ENCODE results near the gene HECW1. TPM values are rescaled to one million over a fixed set of nuclear protein-coding genes. Genes with fewer than 3 reads are reported as not detected.

The HECW1 gene
- total and polyA plus RNA-seq, 4 experiments from 2014 or later = not detected

DNA sequence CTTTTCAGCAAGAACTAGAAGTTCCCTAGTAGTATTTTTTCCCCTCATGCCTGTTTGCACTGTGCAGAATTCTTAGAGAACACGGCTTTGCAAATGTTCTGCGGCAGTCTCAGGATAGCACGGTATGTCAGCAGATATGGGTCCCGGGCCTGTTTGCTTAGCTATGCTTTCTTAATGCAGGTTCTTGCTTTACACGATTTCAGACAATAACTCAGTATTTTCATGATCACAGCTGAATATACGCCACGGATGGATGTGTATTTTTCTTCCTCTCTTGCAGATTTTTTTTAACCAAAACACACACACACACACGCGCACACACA lies 137.3 kb downstream of the HECW1 start:
- Mint-ChIP-seq H3K4me3 (no peak overlapping the region), H3K27me3 (peaks cover 4 to 16% of the 10 kb centered on the region in 2 donors), H3K36me3 (no peaks in the 10 kb centered on the region), H3K27ac (no peak overlapping the region), H3K4me1 (no peaks in the 10 kb centered on the region), H3K9me3 (no peaks in the 10 kb centered on the region)
- Histone ChIP-seq H3K4me3 (ENCODE audit: low read length in 2 of 2) (no peak overlapping the region), H3K4me1 (ENCODE audit: insufficient read depth, low read length) (no peaks in the 10 kb centered on the region), H3K27ac (ENCODE audit: low read depth, low read length) (no peak overlapping the region), H3K36me3 (ENCODE audit: insufficient read depth, low read length) (no peaks in the 10 kb centered on the region), H3K9me3 (ENCODE audit: control insufficient read depth in 1 of 2, low read length in 2 of 2) (no peaks in the 10 kb centered on the region), H3K27me3 (ENCODE audit: insufficient read depth, low read length) (no peaks in the 10 kb centered on the region)
- CTCF ChIA-PET (ENCODE audit: partially characterized antibody) = interaction anchor here (6.8 kb wide), 1 partner anchor 11 kb away, joined by 55 read pairs; no protein-coding TSS in a partner anchor
- intact Hi-C loops (cut with micrococcal nuclease) = no loop called here
- no peak for DNase-seq
- POLR2A ChIA-PET (ENCODE audit: partially characterized antibody) = no interaction called here

DNA sequence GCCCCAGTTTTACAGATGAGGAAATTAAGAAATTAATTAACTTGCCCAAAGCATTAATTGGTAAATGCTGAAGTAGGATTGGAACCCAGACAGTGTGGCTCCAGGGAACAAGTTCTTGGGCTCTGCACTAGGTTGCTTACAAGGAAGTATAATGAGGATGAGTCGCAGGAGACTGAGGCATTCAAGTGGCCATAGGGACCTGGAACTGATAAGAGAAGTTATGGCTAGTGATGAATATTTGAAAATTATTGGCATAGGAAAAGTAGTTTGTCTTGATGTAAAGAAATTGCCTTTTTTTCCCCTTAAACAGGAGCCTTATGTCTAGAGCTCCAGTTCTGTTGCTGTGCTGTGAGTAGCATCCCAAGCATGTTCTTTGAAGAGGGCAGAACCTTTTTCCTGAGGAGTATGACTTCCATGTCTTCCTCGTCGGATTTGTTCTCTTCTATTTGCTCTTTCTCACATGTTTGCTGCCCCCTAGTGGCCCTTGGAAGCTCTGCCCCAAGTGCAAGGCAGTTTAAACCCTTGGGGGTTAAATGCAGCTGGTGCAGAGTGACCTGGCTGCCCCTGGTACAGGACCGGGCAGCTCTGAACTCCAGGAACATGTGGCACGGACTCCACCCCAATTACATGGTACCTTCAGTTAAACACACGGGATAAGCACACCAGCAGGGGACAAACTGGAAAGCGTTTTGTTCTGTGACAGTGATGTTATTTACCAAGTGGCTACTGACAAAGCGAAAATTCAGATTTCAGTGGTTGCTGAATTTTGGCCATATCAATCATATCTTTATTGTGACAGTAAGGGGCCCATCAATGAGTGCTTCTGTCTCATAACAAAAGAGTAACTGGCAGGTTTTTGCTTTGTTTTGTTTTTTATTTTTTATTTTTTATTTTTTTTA lies 148.8 kb downstream of the HECW1 start:
- Histone ChIP-seq H3K9me3 (ENCODE audit: control insufficient read depth in 1 of 2, low read length in 2 of 2) (no peaks in the 10 kb centered on the region), H3K4me1 (ENCODE audit: insufficient read depth, low read length) (no peaks in the 10 kb centered on the region), H3K4me3 (ENCODE audit: low read length in 2 of 2) (no peak overlapping the region), H3K36me3 (ENCODE audit: insufficient read depth, low read length) (no peaks in the 10 kb centered on the region), H3K27me3 (ENCODE audit: insufficient read depth, low read length) (no peaks in the 10 kb centered on the region), H3K27ac (ENCODE audit: low read depth, low read length) (no peak overlapping the region)
- no peak overlapping the region for H3K4me3 Mint-ChIP-seq
- no peaks in the 10 kb centered on the region for H3K4me1 Mint-ChIP-seq
- no peak overlapping the region for H3K27ac Mint-ChIP-seq
- peaks cover 4 to 8% of the 10 kb centered on the region in 2 donors for H3K27me3 Mint-ChIP-seq
- no peaks in the 10 kb centered on the region for H3K9me3 Mint-ChIP-seq
- H3K36me3 Mint-ChIP-seq = no peaks in the 10 kb centered on the region
- CTCF ChIA-PET (ENCODE audit: partially characterized antibody) = interaction anchor here (0.6 to 7.3 kb wide), 13 partner anchors 9 to 1318 kb away, joined by 3 to 55 read pairs (median 3); partner anchors contain the start of gene STK17A
- intact Hi-C loops (cut with micrococcal nuclease) = loop anchor here (1.0 to 5.0 kb wide), 4 partner anchors 320 to 1318 kb away; no protein-coding TSS in a partner anchor
- POLR2A ChIA-PET (ENCODE audit: partially characterized antibody) = no interaction called here
- DNase-seq = peak; percentile 28 to 54 (median 36)

DNA sequence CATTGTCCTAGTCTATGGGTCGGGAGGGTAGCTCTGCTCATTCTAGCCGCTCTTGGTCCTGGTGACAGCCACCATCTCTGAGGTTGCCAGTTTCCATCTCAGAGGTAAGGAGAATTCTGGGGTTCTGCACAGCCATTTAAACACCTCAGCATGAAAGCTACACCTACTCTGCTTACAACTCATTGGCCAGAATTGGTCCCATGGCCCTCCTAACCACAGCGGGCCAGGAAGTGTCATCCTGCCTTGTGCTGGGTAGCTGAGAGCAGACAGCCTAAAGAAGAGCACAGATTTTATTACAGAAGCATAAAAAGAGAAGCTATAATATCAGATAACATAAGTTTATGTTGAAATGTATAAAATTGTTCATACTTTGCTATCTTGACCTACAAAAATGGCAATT lies 152.7 kb downstream of the HECW1 start:
- CTCF ChIA-PET (ENCODE audit: partially characterized antibody) = interaction anchor here (0.7 to 1.2 kb wide), 2 partner anchors 20 to 463 kb away, joined by 3 read pairs; no protein-coding TSS in a partner anchor
- intact Hi-C loops (cut with micrococcal nuclease) = no loop called here

DNA sequence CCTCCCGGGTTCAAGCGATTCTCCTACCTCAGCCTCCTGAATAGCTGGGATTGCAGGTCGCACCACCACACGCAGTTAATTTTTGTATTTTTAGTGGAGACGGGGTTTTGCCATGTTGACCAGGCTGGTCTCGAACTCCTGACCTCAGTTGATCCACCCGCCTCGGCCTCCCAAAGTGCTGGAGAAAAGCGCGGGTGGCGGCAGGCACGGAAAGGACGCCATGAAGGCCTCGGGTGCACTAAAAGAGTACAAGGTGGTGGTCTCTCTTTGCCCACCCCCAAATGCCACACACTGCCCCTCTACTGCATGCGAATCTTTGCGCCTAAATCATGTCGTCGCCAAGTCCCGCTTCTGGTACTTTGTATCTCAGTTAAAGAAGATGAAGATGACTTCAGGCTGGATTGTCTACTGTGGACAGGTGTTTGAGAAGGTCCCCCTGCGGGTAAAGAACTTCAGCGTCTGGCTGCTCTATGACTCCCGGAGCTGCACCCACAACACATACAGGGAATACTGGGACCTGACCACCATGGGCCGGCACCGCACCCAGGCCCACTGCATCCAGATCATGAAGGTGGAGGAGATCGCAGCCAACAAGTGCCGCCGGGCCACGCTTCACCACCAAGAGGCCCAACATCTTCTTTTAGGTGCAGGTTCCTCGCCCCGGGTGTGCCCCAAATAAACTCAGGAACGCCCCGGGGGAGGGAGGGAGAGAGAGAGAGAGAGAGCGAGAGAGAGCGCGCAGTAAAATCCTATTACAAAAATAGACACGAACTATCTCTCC lies 161.7 kb downstream of the HECW1 start:
- H3K4me1 Mint-ChIP-seq = no peaks in the 10 kb centered on the region
- CTCF ChIA-PET (ENCODE audit: partially characterized antibody) = no interaction called here

More for the DNA sequence above, 152.7 kb downstream of the HECW1 start:
- POLR2A ChIA-PET (ENCODE audit: partially characterized antibody) = no interaction called here
- no peaks in the 10 kb centered on the region for H3K4me1 Mint-ChIP-seq
- H3K4me3 Mint-ChIP-seq = no peak overlapping the region
- no peaks in the 10 kb centered on the region for H3K9me3 Mint-ChIP-seq
- Histone ChIP-seq H3K9me3 (ENCODE audit: control insufficient read depth in 1 of 2, low read length in 2 of 2) (no peaks in the 10 kb centered on the region), H3K27me3 (ENCODE audit: insufficient read depth, low read length) (no peaks in the 10 kb centered on the region), H3K36me3 (ENCODE audit: insufficient read depth, low read length) (no peaks in the 10 kb centered on the region), H3K4me3 (ENCODE audit: low read length in 2 of 2) (no peak overlapping the region), H3K4me1 (ENCODE audit: insufficient read depth, low read length) (no peaks in the 10 kb centered on the region), H3K27ac (ENCODE audit: low read depth, low read length) (no peak overlapping the region)
- H3K36me3 Mint-ChIP-seq = no peaks in the 10 kb centered on the region
- H3K27ac Mint-ChIP-seq = no peak overlapping the region
- DNase-seq = no peak
- H3K27me3 Mint-ChIP-seq = peaks cover 9 to 17% of the 10 kb centered on the region in 2 donors

DNA sequence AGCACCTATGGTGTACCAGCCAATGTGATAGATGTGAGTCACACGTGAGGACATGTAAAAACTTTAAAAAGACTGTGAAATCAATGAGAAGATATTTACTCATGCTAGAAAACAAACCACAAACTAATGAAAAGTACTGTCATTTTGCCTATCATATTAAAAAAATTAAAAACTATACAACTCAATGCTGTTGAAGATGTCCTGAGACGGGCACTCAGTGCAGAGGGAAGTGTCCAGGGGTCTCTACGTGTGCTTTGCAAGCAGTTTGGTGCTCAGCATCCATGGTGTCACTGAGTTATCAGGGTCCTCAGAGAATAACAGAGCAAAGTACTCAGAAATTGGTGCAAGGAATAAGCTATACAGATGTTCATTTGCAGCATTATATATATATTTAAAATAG lies 162.3 kb downstream of the HECW1 start:
- DNase-seq = no peak
- no peaks in the 10 kb centered on the region for H3K36me3 Mint-ChIP-seq
- H3K4me1 ChIP-seq (ENCODE audit: insufficient read depth, low read length) = no peaks in the 10 kb centered on the region
- H3K4me1 Mint-ChIP-seq = no peaks in the 10 kb centered on the region
- no peak overlapping the region for H3K27ac Mint-ChIP-seq
- no peak overlapping the region for H3K4me3 Mint-ChIP-seq
- peaks cover 0 to 16% (median 0%) of the 10 kb centered on the region in 8 donors for H3K9me3 Mint-ChIP-seq
- no peaks in the 10 kb centered on the region for H3K27me3 ChIP-seq (ENCODE audit: insufficient read depth, low read length)
- intact Hi-C loops (cut with micrococcal nuclease) = no loop called here
- H3K9me3 ChIP-seq (ENCODE audit: control insufficient read depth in 1 of 2, low read length in 2 of 2) = no peaks in the 10 kb centered on the region
- no peaks in the 10 kb centered on the region for H3K36me3 ChIP-seq (ENCODE audit: insufficient read depth, low read length)
- POLR2A ChIA-PET (ENCODE audit: partially characterized antibody) = no interaction called here
- no peak overlapping the region for H3K27ac ChIP-seq (ENCODE audit: low read depth, low read length)
- CTCF ChIA-PET (ENCODE audit: partially characterized antibody) = interaction anchor here (0.6 to 1.4 kb wide), 2 partner anchors 13 to 87 kb away, joined by 3 read pairs; no protein-coding TSS in a partner anchor
- peaks cover 5 to 15% of the 10 kb centered on the region in 2 donors for H3K27me3 Mint-ChIP-seq
- H3K4me3 ChIP-seq (ENCODE audit: low read length in 2 of 2) = no peak overlapping the region

More for the DNA sequence above, 161.7 kb downstream of the HECW1 start:
- no peaks in the 10 kb centered on the region for H3K36me3 ChIP-seq (ENCODE audit: insufficient read depth, low read length)
- Mint-ChIP-seq H3K27ac (no peak overlapping the region), H3K27me3 (peaks cover 4 to 17% of the 10 kb centered on the region in 2 donors), H3K4me3 (no peak overlapping the region), H3K36me3 (no peaks in the 10 kb centered on the region), H3K9me3 (peaks cover 0 to 16% (median 0%) of the 10 kb centered on the region in 8 donors)
- H3K4me3 ChIP-seq (ENCODE audit: low read length in 2 of 2) = no peak overlapping the region
- H3K4me1 ChIP-seq (ENCODE audit: insufficient read depth, low read length) = no peaks in the 10 kb centered on the region
- intact Hi-C loops (cut with micrococcal nuclease) = no loop called here
- POLR2A ChIA-PET (ENCODE audit: partially characterized antibody) = no interaction called here
- DNase-seq = no peak
- H3K27ac ChIP-seq (ENCODE audit: low read depth, low read length) = no peak overlapping the region
- no peaks in the 10 kb centered on the region for H3K27me3 ChIP-seq (ENCODE audit: insufficient read depth, low read length)
- H3K9me3 ChIP-seq (ENCODE audit: control insufficient read depth in 1 of 2, low read length in 2 of 2) = no peaks in the 10 kb centered on the region

DNA sequence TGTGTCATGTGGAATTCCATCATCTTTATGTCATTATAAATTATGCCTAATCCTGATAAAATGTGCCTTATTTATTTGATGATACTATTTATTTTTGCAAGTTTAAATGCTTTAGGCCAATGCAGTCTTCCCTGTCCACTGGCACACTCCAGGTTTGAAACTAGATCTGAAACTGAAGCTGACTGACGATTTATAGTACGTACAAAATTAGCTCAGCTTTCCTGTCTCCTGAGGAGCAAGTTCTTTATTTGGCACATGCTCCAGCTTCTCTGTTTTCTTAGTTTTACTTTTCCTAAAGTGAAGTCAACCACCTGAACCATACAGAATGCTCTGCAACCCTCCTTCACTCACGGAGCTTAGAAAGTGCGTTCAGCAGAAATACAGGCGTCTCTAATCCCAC lies 164.1 kb downstream of the HECW1 start:
- no peak overlapping the region for H3K4me3 Mint-ChIP-seq
- intact Hi-C loops (cut with micrococcal nuclease) = no loop called here
- no peaks in the 10 kb centered on the region for H3K4me1 ChIP-seq (ENCODE audit: insufficient read depth, low read length)
- H3K27me3 ChIP-seq (ENCODE audit: insufficient read depth, low read length) = no peaks in the 10 kb centered on the region
- H3K4me1 Mint-ChIP-seq = no peaks in the 10 kb centered on the region
- no peaks in the 10 kb centered on the region for H3K36me3 ChIP-seq (ENCODE audit: insufficient read depth, low read length)
- ChIA-PET POLR2A (ENCODE audit: partially characterized antibody) (no interaction called here), CTCF (ENCODE audit: partially characterized antibody) (no interaction called here)
- no peaks in the 10 kb centered on the region for H3K9me3 ChIP-seq (ENCODE audit: control insufficient read depth in 1 of 2, low read length in 2 of 2)
- H3K27ac Mint-ChIP-seq = no peak overlapping the region
- H3K27me3 Mint-ChIP-seq = peaks cover 13 to 14% of the 10 kb centered on the region in 2 donors
- H3K9me3 Mint-ChIP-seq = peaks cover 0 to 10% (median 0%) of the 10 kb centered on the region in 8 donors
- H3K4me3 ChIP-seq (ENCODE audit: low read length in 2 of 2) = no peak overlapping the region
- H3K36me3 Mint-ChIP-seq = no peaks in the 10 kb centered on the region
- no peak for DNase-seq
- H3K27ac ChIP-seq (ENCODE audit: low read depth, low read length) = no peak overlapping the region

DNA sequence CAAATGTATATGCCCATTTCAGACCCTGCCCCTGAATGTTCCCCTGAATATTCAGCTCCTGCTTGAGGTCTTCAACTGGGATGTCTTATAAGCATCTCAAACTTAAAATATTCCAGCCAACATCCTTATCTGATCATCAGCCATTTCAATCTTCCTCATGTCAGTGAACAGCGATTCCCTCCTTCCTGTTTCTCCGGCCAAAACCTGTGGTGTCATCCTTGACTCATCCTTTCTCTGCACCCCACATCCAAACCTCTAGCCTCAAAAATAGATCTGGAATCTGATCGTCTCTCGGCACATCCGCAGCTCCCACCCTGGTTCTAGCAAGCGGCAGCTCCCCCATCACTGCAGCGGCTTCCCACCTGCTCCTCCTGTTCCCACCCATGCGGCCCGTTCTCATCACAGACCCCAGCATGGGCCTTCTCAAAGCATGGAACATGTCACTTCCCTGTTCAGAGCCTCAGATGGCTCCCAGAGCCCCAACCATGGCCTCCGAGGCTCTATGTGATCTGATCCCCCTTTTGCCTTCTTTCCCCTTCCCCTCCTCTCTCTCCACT lies 165.7 kb downstream of the HECW1 start:
- CTCF ChIA-PET (ENCODE audit: partially characterized antibody) = no interaction called here
- Histone ChIP-seq H3K4me3 (ENCODE audit: low read length in 2 of 2) (no peak overlapping the region), H3K27me3 (ENCODE audit: insufficient read depth, low read length) (no peaks in the 10 kb centered on the region), H3K36me3 (ENCODE audit: insufficient read depth, low read length) (no peaks in the 10 kb centered on the region), H3K9me3 (ENCODE audit: control insufficient read depth in 1 of 2, low read length in 2 of 2) (no peaks in the 10 kb centered on the region), H3K4me1 (ENCODE audit: insufficient read depth, low read length) (no peaks in the 10 kb centered on the region), H3K27ac (ENCODE audit: low read depth, low read length) (no peak overlapping the region)
- Mint-ChIP-seq H3K27me3 (peaks cover 15% of the 10 kb centered on the region in 2 donors), H3K27ac (no peak overlapping the region), H3K4me1 (no peaks in the 10 kb centered on the region), H3K4me3 (peak overlapping the region in 1 of 8 donors; percentile 46), H3K36me3 (no peaks in the 10 kb centered on the region), H3K9me3 (no peaks in the 10 kb centered on the region)
- intact Hi-C loops (cut with micrococcal nuclease) = no loop called here
- DNase-seq = no peak
- POLR2A ChIA-PET (ENCODE audit: partially characterized antibody) = no interaction called here

Data from CD4-positive, alpha-beta memory T cell (primary cell).